ENCODE data around the gene FBLN2.
"Not testable (repeated sequence)": the region's sequence is repeated elsewhere in the genome, so short reads cannot be mapped to it uniquely, and the experiment has no call there.

The FBLN2 gene

GRCh38 chr3:13548696-13549622 is at the start of gene FBLN2:
TSS of gene FBLN2 (plus strand) at chr3:13549125. CDS start at chr3:13570356, 21,231 bp downstream.
- DNase-seq (ENCODE audit: low spot score), result no peak

- DNase-seq (ENCODE audit: low spot score), result not testable (repeated sequence)
Measured at GRCh38 chr3:13499246-13499645, 49.7 kb upstream of the FBLN2 start.

- peak; percentile 87 for DNase-seq (ENCODE audit: low spot score)
Measured at GRCh38 chr3:13500133-13500885, 48.6 kb upstream of the FBLN2 start.

- DNase-seq (ENCODE audit: low spot score), result no peak
Measured at GRCh38 chr3:13501056-13501455, 47.9 kb upstream of the FBLN2 start.

DNA sequence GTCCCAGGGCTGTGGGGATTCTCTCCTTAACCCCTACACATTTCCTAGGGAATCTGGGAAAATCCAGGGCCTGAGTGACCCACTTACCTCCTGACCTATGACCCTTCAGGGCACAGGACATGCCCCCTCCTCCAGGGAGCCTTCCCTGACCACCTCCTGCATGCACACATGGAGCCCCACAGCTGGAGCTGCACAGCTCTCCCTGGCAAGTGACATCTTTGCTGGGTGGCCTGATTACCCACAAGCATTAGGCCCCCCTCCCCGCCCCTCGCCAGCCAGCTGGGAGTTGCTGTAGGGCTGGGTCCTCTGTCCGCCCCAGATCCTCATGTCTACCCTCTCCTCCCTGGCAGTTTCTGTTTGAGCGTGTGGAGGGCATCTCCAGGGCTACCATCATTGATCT is 47.4 kb upstream of the FBLN2 start:
- no peak for DNase-seq (ENCODE audit: low spot score)

DNA sequence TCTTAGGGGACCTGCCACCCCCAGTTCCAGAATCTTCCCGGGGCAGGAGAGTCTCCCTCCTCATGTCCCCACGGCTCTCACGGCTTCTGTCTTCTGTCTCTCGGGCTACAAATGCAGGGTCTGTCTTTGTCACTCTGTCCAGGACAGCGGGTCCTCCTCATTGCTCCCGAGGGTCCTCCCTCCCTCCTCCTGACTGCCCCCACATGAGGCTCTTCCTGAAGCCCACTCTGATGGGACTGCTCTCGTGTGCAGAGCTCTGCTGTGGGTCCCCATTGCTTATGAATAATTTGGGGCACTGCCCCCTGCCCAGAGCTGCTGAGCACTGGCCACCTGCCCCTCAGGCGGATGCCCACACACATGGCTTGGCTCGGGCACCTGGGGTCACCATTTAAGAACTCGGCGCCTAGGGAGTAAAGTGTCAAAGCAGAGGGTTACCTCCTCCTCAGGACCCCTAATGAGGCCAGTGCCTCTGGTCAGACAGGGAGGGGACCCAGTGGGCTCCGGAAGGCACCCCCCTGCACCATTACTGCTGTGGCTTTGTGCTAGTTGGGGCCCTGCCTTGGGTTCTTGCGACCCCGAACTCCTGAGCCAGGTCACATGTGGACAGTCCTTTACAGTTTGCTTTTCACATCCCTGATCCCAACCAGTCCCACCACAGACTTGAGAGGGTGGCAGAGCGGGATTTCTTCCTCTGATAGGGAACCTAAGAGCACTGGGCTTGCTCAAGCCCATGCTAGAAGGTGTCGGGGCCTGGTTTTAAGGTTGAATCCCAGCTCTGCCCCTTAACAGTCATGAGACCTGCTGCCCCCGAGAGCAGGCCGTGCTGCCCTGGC is 46.8 kb upstream of the FBLN2 start:
- no peak for DNase-seq (ENCODE audit: low spot score)

GRCh38 chr3:13502791-13503060 is 46.2 kb upstream of the FBLN2 start:
- DNase-seq (ENCODE audit: low spot score), result no peak

GRCh38 chr3:13504161-13504831 is 44.6 kb upstream of the FBLN2 start:
- no peak for DNase-seq (ENCODE audit: low spot score)

- DNase-seq (ENCODE audit: low spot score), result no peak
Measured at GRCh38 chr3:13505147-13506130, 43.5 kb upstream of the FBLN2 start.

DNA sequence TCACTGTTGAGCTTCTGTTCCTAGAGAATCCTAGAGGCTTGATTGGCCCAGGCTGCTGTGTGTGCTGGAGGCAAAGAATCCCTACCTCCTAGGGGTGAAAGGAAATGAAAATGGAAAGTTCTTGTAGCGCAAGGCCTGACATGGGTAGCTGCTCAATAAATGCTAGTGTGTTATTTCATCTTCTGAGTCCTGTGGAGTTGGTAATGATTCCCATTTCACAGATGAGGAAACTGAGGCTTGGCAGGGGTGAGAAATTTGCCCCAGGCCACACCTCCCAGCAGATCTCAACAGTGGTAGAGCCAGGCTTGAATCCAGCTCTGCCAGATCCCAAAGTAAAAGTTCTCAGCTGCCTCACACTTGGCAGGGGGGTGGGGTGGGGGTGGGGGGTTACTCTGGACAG is 42.7 kb upstream of the FBLN2 start:
- no peak for DNase-seq (ENCODE audit: low spot score)

DNA sequence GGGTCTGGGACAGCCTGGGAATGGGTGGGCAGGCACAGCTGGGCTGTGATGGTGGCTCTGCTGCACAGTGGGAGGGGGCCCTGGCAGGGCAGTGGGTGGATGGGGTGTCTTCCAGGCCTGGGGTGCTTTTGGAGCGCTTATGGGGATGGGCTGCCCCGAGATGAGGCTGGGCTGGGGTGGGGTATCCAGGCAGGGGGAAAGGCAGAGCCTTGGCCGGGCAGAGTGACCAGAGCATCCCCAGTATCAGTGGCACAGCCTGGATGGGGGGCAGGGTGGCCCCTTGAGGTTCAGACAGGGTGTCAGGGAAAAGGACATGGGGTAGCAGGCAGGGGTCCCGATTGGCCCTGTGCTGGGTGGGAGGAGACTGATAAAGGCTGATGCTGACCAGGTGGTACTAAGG is 42.2 kb upstream of the FBLN2 start:
- no peak for DNase-seq (ENCODE audit: low spot score)

GRCh38 chr3:13507247-13507569 is 41.7 kb upstream of the FBLN2 start:
- DNase-seq (ENCODE audit: low spot score), result no peak

DNA sequence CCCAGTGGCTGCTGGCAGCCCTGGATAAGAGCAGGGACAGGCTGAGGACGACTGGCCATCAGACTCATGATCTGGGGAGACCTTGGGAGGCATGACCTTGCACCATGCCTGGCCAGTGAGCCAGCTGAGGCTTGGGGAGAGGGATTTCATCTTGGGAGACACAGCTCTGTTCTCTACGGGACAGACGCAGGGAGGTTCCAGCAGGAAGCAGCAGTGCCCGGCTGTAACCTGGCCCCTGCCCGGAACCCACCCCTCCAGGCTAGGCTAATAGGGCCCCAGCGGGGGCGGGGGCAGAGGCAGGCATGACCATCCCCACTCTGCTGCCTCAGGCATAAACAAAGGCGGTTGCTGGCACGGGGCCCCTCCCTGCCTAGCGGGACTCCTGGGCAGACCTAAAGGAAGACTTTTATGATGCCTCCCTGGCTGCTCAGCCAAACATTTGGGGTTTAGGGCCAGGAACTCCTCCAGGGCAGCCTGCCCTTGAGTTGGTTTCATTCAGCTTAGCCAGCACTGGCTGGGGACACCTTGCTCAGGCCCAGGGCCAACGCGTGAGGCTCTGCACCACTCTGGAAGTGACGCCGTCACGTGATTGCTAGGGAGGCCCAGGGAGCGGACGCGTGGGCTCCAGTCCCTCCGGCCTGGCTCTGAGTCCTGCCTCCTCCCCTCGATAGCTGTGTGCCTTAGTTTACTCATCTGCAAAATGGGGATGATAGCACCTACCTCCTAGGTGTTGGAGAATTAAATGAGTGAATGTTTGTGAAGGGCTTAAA is 41.2 kb upstream of the FBLN2 start:
- DNase-seq (ENCODE audit: low spot score), result no peak

DNA sequence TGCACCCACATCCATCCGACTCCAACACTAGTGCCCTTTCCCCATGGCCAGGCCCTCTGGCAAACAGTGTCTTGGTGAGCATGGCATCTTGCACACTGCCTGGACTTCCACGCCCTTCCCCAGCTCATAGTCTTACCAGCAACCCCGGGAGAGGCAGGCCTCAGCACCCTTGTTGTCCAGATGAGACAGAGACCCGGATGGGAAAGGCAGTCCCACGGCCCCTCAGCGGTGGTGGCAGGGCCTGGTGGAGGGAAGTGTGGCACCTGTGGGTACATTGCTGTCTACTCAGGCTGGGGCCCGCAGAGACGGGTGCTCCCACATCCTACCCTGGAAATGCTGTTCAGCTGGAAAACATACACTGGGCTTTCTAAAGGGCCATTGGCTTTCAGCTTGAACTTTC is 40.4 kb upstream of the FBLN2 start:
- DNase-seq (ENCODE audit: low spot score), result no peak

DNA sequence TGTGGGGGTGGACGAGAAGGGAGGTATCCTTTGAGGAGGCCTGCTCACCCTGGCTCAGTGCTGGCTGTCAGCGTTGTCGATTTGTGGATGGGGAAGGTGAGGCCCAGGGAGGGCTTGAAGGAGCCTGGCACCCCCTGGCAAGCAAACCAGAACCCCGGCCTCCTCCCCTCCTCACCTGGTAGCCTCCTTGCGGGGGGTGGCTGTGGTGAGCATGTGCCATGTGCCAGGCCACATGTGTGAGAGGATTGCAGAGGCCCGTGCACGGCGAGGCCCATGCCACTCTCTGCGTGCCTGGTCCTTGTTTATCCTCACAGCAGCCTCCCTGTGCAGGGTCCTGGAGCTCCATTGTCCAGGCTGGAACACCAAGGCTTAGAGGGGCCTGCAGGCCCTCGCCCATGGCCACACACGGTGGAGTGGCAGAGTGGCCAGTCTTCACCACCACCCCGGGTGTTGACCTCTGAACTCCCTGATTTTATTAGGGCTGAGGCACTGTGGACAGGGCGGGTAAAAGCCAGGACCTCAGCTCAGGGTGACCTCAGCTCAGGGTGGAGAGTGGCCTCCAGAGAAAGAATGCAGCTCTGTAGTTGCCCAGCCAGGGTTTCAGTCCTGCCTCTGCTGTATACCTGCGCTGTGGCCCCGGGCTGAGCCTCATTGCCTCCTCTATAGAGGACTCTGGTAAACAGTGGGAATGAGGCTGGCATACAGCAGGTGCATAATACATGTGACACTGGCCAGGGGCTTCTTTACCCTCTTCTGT is 39.7 kb upstream of the FBLN2 start:
- peak; percentile 61 for DNase-seq (ENCODE audit: low spot score)

GRCh38 chr3:13509816-13510192 is 39.1 kb upstream of the FBLN2 start:
- DNase-seq (ENCODE audit: low spot score), result no peak

DNA sequence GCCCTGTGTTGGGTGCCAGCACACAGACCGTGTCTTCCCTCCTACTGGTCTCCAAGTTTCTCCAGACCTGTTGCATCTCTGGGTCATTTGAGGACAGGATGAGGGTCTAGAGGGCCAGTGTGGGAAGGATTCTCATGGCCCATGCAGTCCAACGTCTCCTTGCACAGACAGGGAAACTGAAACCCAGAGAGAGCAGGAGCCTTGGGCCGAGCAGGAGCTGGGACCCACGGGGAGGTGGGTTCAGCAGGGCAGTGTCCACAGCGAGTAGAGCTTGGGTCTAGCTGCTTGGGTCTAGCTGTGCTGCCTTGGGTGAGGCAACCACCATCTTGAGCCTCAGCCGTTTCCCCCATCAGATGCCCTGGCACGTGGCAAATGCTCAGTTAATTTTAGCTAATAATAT is 36.5 kb upstream of the FBLN2 start:
- no peak for DNase-seq (ENCODE audit: low spot score)

- DNase-seq (ENCODE audit: low spot score), result no peak
Measured at GRCh38 chr3:13513051-13513912, 35.6 kb upstream of the FBLN2 start.
